Stimulated activated effector memory CD8-positive, alpha-beta T cell treated with anti-CD3 and anti-CD28 coated beads, Interleukin-12 subunit alpha, Interleukin-12 subunit beta, amount 100 ng/mL, for 72 hours (primary cell): ENCODE data around the gene CLSTN2.

Source experiments
- ATAC-seq: fragments of 150-1000 bp; cut with Tn5 transposase; 2 replicates; pipeline ENCODE4 v1.10.0; 2021
- DNase-seq, 2 donors: peaks; one replicate each; pipeline ENCODE4 v3.0.0; 2021 to 2022; ENCODE audit warnings: low spot score in 2 of 2
- H3K27ac Mint-ChIP-seq: one replicate; pipeline ENCODE4 v1.8.0; 2022; ENCODE audit warnings: mild to moderate bottlenecking, mixed read lengths
- H3K36me3 Mint-ChIP-seq: one replicate; pipeline ENCODE4 v1.8.0; 2022; ENCODE audit warnings: mild to moderate bottlenecking, mixed read lengths
- H3K4me1 Mint-ChIP-seq: one replicate; pipeline ENCODE4 v1.8.0; 2022; ENCODE audit warnings: mixed read lengths
- H3K4me3 Mint-ChIP-seq: one replicate; pipeline ENCODE4 v1.8.0; 2022; ENCODE audit warnings: mild to moderate bottlenecking, mixed read lengths
- H3K9me3 Mint-ChIP-seq: one replicate; pipeline ENCODE4 v1.8.0; 2022; ENCODE audit warnings: mixed read lengths

Gene CLSTN2

GRCh38 chr3:140274429-140274828 lies 339.4 kb downstream of the CLSTN2 start:
- Mint-ChIP-seq H3K4me3 (no peak overlapping the region), H3K36me3 (no peaks in the 10 kb centered on the region), H3K9me3 (no peaks in the 10 kb centered on the region), H3K4me1 (no peaks in the 10 kb centered on the region), H3K27ac (no peak overlapping the region)
- DNase-seq = no peak
- no peak for ATAC-seq

GRCh38 chr3:140276703-140277102 lies 341.7 kb downstream of the CLSTN2 start:
- DNase-seq = no peak
- Mint-ChIP-seq H3K27ac (no peak overlapping the region), H3K4me3 (no peak overlapping the region), H3K4me1 (no peaks in the 10 kb centered on the region), H3K9me3 (no peaks in the 10 kb centered on the region), H3K36me3 (no peaks in the 10 kb centered on the region)
- no peak for ATAC-seq

DNA sequence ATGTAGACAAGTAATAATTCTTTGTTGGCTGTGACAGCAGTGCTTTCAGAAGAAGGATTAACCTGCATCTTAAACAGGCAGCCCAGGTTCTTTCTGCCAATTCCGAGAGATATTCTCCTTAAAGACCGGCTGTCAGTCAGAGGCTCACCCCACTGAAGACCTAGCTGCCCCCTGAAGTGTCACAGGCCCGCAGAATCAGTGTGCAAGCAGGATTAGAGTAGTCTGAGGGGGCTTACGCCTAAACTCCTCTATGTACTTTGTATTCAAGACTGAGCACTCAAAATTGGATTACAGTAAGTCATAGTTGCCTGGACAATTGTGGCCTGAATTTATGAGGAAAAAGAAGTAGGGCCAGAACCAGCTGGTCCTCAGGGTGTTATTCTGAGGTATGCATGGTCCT lies 342.9 kb downstream of the CLSTN2 start:
- ATAC-seq = no peak
- H3K4me1 Mint-ChIP-seq = no peaks in the 10 kb centered on the region

DNA sequence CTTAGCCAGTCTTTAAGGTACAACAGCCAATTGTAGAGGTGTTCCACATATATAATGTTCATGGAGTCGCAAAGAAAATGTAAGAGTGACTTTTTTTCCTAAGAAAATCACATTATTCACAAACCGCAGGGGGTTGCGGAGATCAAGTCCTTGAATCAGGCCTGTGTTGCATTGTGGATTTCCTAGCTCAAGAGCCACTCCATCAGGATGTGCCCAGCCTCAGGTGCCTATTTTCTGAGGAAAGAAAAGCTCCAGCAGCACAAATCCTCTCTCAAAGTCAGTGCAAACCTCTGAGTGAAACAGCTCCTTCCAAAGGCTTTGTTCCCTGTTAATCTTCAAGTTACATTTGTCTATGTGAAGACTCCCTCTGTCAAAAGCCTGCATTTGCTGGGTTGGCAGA lies 349.4 kb downstream of the CLSTN2 start:
- ATAC-seq (no peak), DNase-seq (no peak)
- Mint-ChIP-seq H3K36me3 (no peaks in the 10 kb centered on the region), H3K27ac (no peak overlapping the region), H3K9me3 (no peaks in the 10 kb centered on the region), H3K4me3 (no peak overlapping the region), H3K4me1 (no peaks in the 10 kb centered on the region)

More for the DNA sequence above, 342.9 kb downstream of the CLSTN2 start:
- Mint-ChIP-seq H3K36me3 (no peaks in the 10 kb centered on the region), H3K4me3 (no peak overlapping the region), H3K9me3 (no peaks in the 10 kb centered on the region), H3K27ac (no peak overlapping the region)
- DNase-seq = no peak

DNA sequence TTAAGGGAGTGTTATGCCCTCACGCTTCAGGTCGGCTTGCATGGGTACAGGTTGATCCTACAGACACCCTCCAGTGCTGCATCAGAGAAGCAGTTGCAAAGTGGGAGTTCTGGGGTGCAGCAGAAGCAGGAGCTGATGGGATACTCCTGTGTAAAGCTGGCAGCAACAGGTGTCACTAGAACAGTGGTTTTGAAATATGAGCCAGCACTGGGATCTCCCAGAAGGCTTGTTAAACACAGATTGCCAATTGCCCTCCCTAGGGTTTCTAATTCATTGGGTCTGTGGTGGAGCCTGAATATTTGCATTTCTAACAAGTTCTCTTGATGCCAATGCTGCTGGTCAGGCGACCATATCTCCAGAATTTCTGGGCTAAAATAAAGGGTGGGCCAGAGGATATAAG lies 350.4 kb downstream of the CLSTN2 start:
- ATAC-seq = no peak
- DNase-seq = no peak
- no peaks in the 10 kb centered on the region for H3K9me3 Mint-ChIP-seq
- H3K4me1 Mint-ChIP-seq = no peaks in the 10 kb centered on the region
- H3K27ac Mint-ChIP-seq = no peak overlapping the region
- H3K36me3 Mint-ChIP-seq = no peaks in the 10 kb centered on the region
- no peak overlapping the region for H3K4me3 Mint-ChIP-seq

GRCh38 chr3:140288595-140288994 lies 353.6 kb downstream of the CLSTN2 start:
- H3K36me3 Mint-ChIP-seq = no peaks in the 10 kb centered on the region
- DNase-seq (no peak), ATAC-seq (no peak)
- no peaks in the 10 kb centered on the region for H3K4me1 Mint-ChIP-seq
- no peak overlapping the region for H3K27ac Mint-ChIP-seq
- H3K4me3 Mint-ChIP-seq = no peak overlapping the region
- peaks cover 7% of the 10 kb centered on the region for H3K9me3 Mint-ChIP-seq

- Mint-ChIP-seq H3K4me1 (no peaks in the 10 kb centered on the region), H3K4me3 (no peak overlapping the region), H3K36me3 (no peaks in the 10 kb centered on the region), H3K27ac (no peak overlapping the region), H3K9me3 (peaks cover 7% of the 10 kb centered on the region)
- DNase-seq (no peak), ATAC-seq (no peak)
Measured at GRCh38 chr3:140290105-140290504, 355.1 kb downstream of the CLSTN2 start.

DNA sequence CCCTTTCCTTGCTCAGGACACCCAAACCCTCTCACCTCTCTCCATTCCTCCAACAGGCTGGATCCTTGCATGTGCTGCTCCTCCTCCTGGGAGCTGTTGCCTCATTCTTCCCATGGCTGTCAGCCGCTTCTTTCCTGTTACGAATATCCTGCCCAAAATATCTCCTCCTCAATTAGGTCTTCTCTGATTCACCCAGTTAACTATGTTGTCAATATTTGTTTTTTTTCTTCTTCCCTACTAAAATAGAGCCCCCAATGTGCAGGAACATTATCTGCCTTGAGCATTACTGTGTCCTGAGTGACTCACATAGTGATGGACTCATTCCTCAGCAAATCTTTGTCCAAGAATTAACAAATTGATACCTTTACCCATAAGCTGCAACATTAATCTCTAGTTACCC lies 357.2 kb downstream of the CLSTN2 start:
- Mint-ChIP-seq H3K27ac (no peak overlapping the region), H3K36me3 (no peaks in the 10 kb centered on the region), H3K4me3 (no peak overlapping the region), H3K9me3 (peaks cover 7% of the 10 kb centered on the region), H3K4me1 (no peaks in the 10 kb centered on the region)
- DNase-seq (no peak), ATAC-seq (no peak)

GRCh38 chr3:140292684-140293083 lies 357.7 kb downstream of the CLSTN2 start:
- Mint-ChIP-seq H3K4me3 (no peak overlapping the region), H3K36me3 (no peaks in the 10 kb centered on the region)
- ATAC-seq = no peak

DNA sequence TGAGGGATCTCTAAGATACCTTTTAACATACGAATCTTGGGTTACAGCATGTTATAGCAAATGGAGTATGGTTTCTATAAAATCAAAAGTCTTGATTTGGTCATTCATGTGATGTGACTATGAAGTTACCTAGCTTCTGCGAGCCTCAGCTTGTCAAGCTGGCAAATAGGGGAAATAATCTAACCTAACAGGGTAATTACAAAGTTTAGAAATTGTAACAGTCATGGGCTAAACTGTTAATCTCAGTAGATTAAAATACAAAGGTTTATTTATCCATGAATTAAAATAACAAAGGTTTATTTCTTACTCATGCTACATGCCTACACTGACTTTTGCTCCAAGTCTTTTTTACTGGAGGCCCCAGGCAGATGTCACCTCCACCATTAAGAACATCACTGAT lies 359.1 kb downstream of the CLSTN2 start:
- Mint-ChIP-seq H3K4me1 (no peaks in the 10 kb centered on the region), H3K9me3 (peaks cover 7% of the 10 kb centered on the region), H3K36me3 (no peaks in the 10 kb centered on the region), H3K27ac (no peak overlapping the region), H3K4me3 (no peak overlapping the region)
- no peak for ATAC-seq
- no peak for DNase-seq

More at GRCh38 chr3:140292684-140293083, 357.7 kb downstream of the CLSTN2 start:
- no peak for DNase-seq
- Mint-ChIP-seq H3K9me3 (peaks cover 7% of the 10 kb centered on the region), H3K27ac (no peak overlapping the region), H3K4me1 (no peaks in the 10 kb centered on the region)

GRCh38 chr3:140296796-140297352 lies 361.9 kb downstream of the CLSTN2 start:
- Mint-ChIP-seq H3K9me3 (peaks cover 4% of the 10 kb centered on the region), H3K4me1 (no peaks in the 10 kb centered on the region), H3K4me3 (no peak overlapping the region), H3K36me3 (no peaks in the 10 kb centered on the region), H3K27ac (no peak overlapping the region)
- DNase-seq (no peak), ATAC-seq (no peak)

GRCh38 chr3:140298043-140298442 lies 363.1 kb downstream of the CLSTN2 start:
- Mint-ChIP-seq H3K4me1 (no peaks in the 10 kb centered on the region), H3K36me3 (no peaks in the 10 kb centered on the region), H3K9me3 (no peaks in the 10 kb centered on the region), H3K27ac (no peak overlapping the region), H3K4me3 (no peak overlapping the region)
- ATAC-seq = no peak
- no peak for DNase-seq

DNA sequence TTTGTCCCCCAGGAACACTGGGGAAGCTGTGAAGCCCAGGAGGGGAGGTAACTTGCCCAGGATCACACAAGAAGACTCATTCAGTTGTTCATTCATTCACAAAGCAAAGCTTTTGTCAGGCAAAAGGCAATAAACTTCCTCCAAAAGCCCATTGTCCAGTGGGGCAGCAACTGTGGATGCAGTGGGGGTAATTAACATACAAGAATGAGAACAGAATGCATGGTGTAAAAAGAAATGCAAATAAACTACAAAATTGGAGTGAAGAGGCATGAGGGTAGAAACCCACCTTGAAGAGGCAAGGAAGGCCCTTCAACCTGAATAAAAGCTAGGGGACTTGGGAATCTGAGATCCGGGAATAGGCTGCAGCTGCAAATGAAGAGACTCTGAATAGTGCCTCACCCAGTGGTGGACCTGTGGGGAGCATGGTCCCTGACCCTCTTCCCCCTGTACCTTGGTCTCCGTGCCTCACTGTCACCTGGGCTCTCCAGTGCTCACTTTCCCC lies 363.6 kb downstream of the CLSTN2 start:
- Mint-ChIP-seq H3K36me3 (no peaks in the 10 kb centered on the region), H3K27ac (no peak overlapping the region), H3K9me3 (no peaks in the 10 kb centered on the region), H3K4me1 (no peaks in the 10 kb centered on the region), H3K4me3 (no peak overlapping the region)
- ATAC-seq (no peak), DNase-seq (no peak)

- DNase-seq (no peak), ATAC-seq (peak; percentile 43)
- Mint-ChIP-seq H3K9me3 (peaks cover 4% of the 10 kb centered on the region), H3K36me3 (no peaks in the 10 kb centered on the region), H3K27ac (no peak overlapping the region), H3K4me3 (no peak overlapping the region), H3K4me1 (no peaks in the 10 kb centered on the region)
Measured at GRCh38 chr3:140303875-140304274, 368.9 kb downstream of the CLSTN2 start.

GRCh38 chr3:140308535-140308934 lies 373.6 kb downstream of the CLSTN2 start:
- ATAC-seq (no peak), DNase-seq (no peak)
- Mint-ChIP-seq H3K27ac (no peak overlapping the region), H3K36me3 (no peaks in the 10 kb centered on the region), H3K4me1 (no peaks in the 10 kb centered on the region), H3K9me3 (peaks cover 4% of the 10 kb centered on the region), H3K4me3 (no peak overlapping the region)

- DNase-seq = no peak
- peaks cover 4% of the 10 kb centered on the region for H3K9me3 Mint-ChIP-seq
- no peaks in the 10 kb centered on the region for H3K4me1 Mint-ChIP-seq
- H3K27ac Mint-ChIP-seq = no peak overlapping the region
- H3K36me3 Mint-ChIP-seq = no peaks in the 10 kb centered on the region
- no peak for ATAC-seq
- no peak overlapping the region for H3K4me3 Mint-ChIP-seq
Measured at GRCh38 chr3:140311428-140311827, 376.4 kb downstream of the CLSTN2 start.

- DNase-seq (no peak), ATAC-seq (no peak)
- Mint-ChIP-seq H3K4me3 (no peak overlapping the region), H3K36me3 (no peaks in the 10 kb centered on the region), H3K27ac (no peak overlapping the region), H3K4me1 (no peaks in the 10 kb centered on the region), H3K9me3 (no peaks in the 10 kb centered on the region)
Measured at GRCh38 chr3:140315955-140316354, 381.0 kb downstream of the CLSTN2 start.
